Panc1 (cell line): ENCODE measurements around the gene PITPNB. TPM values are rescaled to one million over a fixed set of nuclear protein-coding genes. Genes with fewer than 3 reads are reported as not detected.

ENCODE experiments used
- ATAC-seq: fragments of 200-7000 bp; cut with Tn5 transposase; 2 replicates; pipeline ENCODE4 v1.9.1; 2020; ENCODE audit warnings: mild to moderate bottlenecking, moderate library complexity
- BruUV-seq: library from RNA; stranded (reverse); fragments of 400-500 nt; replicated peaks from 2 replicates; lab custom pipeline; 2021; lab: Mats Ljungman, UMichigan
- CTCF ChIA-PET: fragments of 300-600 bp; sonication (Branson Sonifier 250); formaldehyde crosslinking; loops from one replicate; lab custom pipeline; 2022; ENCODE audit warnings: antibody characterized with exemption; lab: Charles Lee
- POLR2A ChIA-PET: fragments of 300-600 bp; sonication (Branson Sonifier 250); formaldehyde crosslinking; loops from one replicate; lab custom pipeline; 2022; ENCODE audit warnings: antibody characterized with exemption; lab: Charles Lee
- DNase-seq: peaks from one replicate; pipeline ENCODE4 v3.0.0-alpha.2; 2010; ENCODE audit warnings: low read depth, low spot score
- H3K27ac ChIP-seq: 2 replicates; pipeline ENCODE4 v1.5.1; 2011; ENCODE audit warnings: mild to moderate bottlenecking, low read length, inconsistent platforms
- H3K27me3 ChIP-seq: fragments of 200-500 bp; sonication (Bioruptor generic); 2 replicates; pipeline ENCODE4 v1.6.0; 2014; ENCODE audit warnings: low read length, inconsistent platforms; ENCODE audit not compliant: control insufficient read depth, insufficient read depth
- H3K36me3 ChIP-seq: fragments of 200-500 bp; sonication (Bioruptor generic); 2 replicates; pipeline ENCODE4 v1.5.1; 2014; ENCODE audit warnings: inconsistent platforms, mild to moderate bottlenecking, low read length, moderate library complexity; ENCODE audit not compliant: control insufficient read depth, insufficient read depth
- H3K4me1 ChIP-seq: 2 replicates; pipeline ENCODE4 v1.5.1; 2011; ENCODE audit warnings: inconsistent platforms, mild to moderate bottlenecking, low read length, moderate library complexity; ENCODE audit not compliant: control insufficient read depth, insufficient read depth
- H3K4me3 ChIP-seq, 2 experiments: 2 replicates each; pipeline ENCODE4 v1.5.1; 2011 to 2012; ENCODE audit warnings: low read depth in 2 of 2, low read length in 2 of 2, mild to moderate bottlenecking in 2 of 2, inconsistent platforms in 1 of 2, moderate library complexity in 1 of 2
- H3K9me3 ChIP-seq: fragments of 200-500 bp; sonication (Bioruptor generic); 2 replicates; pipeline ENCODE4 v1.5.1; 2014; ENCODE audit warnings: low read depth, mild to moderate bottlenecking, inconsistent platforms, low read length, moderate library complexity; ENCODE audit not compliant: control insufficient read depth, insufficient read depth
- CTCF ChIP-seq: fragments of 450-650 bp; IDR thresholded peaks from 2 replicates; pipeline ENCODE4 v1.5.1; 2017; ENCODE audit warnings: mild to moderate bottlenecking
- POLR2AphosphoS5 ChIP-seq: IDR thresholded peaks from 2 replicates; pipeline ENCODE4 v1.6.1; 2012; ENCODE audit warnings: mild to moderate bottlenecking, low read depth, low read length, moderate library complexity
- REST ChIP-seq, 2 experiments: IDR thresholded peaks; 2 replicates each; pipeline ENCODE4 v1.6.1; 2011 to 2012; ENCODE audit warnings: low read depth in 2 of 2, control low read depth in 1 of 2, low read length in 1 of 2, mild to moderate bottlenecking in 1 of 2, moderate library complexity in 1 of 2; ENCODE audit not compliant: insufficient read depth in 1 of 2
- SIN3A ChIP-seq: IDR thresholded peaks from 2 replicates; pipeline ENCODE4 v1.6.1; 2012; ENCODE audit warnings: low read depth, mild to moderate bottlenecking, low read length, moderate library complexity, borderline replicate concordance; ENCODE audit not compliant: insufficient read depth
- TCF7L2 ChIP-seq: IDR thresholded peaks from 2 replicates; pipeline ENCODE4 v1.6.1; 2011; ENCODE audit warnings: mild to moderate bottlenecking, low read depth, low read length, inconsistent platforms
- in situ Hi-C: cut with HindIII; loops from 2 replicates; pipeline ENCODE4 v1.10.0; 2016; ENCODE audit warnings: low sequenced_read_pairs, low pct_unique_long_range_greater_than_20kb
- intact Hi-C: fragments of 100-400 bp; cut with micrococcal nuclease; formaldehyde crosslinking; loops from one replicate; pipeline ENCODE4 v1.10.0; 2022; ENCODE audit not compliant: unreplicated experiment
- total RNA-seq: library from RNA; stranded (reverse); gene quantifications from one replicate; pipeline ENCODE4 v1.2.1, GENCODE V29; 2021; ENCODE audit not compliant: unreplicated experiment

Gene PITPNB
- total RNA-seq, 1 experiment from 2014 or later = 67.0 TPM

- POLR2A ChIA-PET = no interaction called here
- H3K27me3 ChIP-seq = no peaks in the 10 kb centered on the region
- ATAC-seq (no peak), DNase-seq (no peak)
- H3K9me3 ChIP-seq = no peaks in the 10 kb centered on the region
- no peak for TF ChIP-seq POLR2AphosphoS5
- TF ChIP-seq SIN3A = no peak
- TF ChIP-seq TCF7L2 = no peak
- TF ChIP-seq CTCF = no peak
- TF ChIP-seq REST (IDR thresholded peaks at IDR 0.05; ENCODE audit: insufficient read depth in 1 of 2, low read depth in 2 of 2, low read length in 1 of 2) = no peak
- CTCF ChIA-PET = no interaction called here
- in situ Hi-C loops (no loop called here), intact Hi-C loops (no loop called here)
- H3K4me3 ChIP-seq = no peak overlapping the region
- peaks cover 18% of the 10 kb centered on the region; the same call in 1 of the 2 replicates for H3K36me3 ChIP-seq
- no peak overlapping the region for H3K27ac ChIP-seq
- H3K4me1 ChIP-seq = peaks cover 11% of the 10 kb centered on the region; the same call in 1 of the 2 replicates
- no TSS peak for BruUV-seq
Observed at GRCh38 chr22:27911330-27911729, 7.7 kb downstream of the PITPNB start.

GRCh38 chr22:27906241-27906640 is 12.8 kb downstream of the PITPNB start:
- ATAC-seq (no peak), DNase-seq (no peak)
- intact Hi-C loops = no loop called here
- Histone ChIP-seq H3K27me3 (no peaks in the 10 kb centered on the region), H3K4me3 (no peak overlapping the region), H3K9me3 (no peaks in the 10 kb centered on the region), H3K36me3 (peaks cover 21% of the 10 kb centered on the region; the same call in 1 of the 2 replicates), H3K27ac (no peak overlapping the region), H3K4me1 (no peaks in the 10 kb centered on the region)
- CTCF ChIA-PET = no interaction called here
- BruUV-seq = no TSS peak
- POLR2A ChIA-PET = no interaction called here
- in situ Hi-C loops = no loop called here
- TF ChIP-seq REST (IDR thresholded peaks at IDR 0.05; ENCODE audit: insufficient read depth in 1 of 2, low read depth in 2 of 2, low read length in 1 of 2) (no peak), SIN3A (no peak)
